GM04503 (cell line): ENCODE data around the gene GRIK2.

Experiments
- DNase-seq: peaks from one replicate; pipeline ENCODE4 v3.0.0-alpha.2; 2012; ENCODE audit warnings: low read depth

The GRIK2 gene

GRCh38 chr6:101539510-101540245, 146.2 kb downstream of the GRIK2 start:
- DNase-seq: peak; percentile 39

GRCh38 chr6:101541894-101542293, 148.4 kb downstream of the GRIK2 start:
- no peak for DNase-seq

- DNase-seq: no peak
These were observed 150.3 kb downstream of the GRIK2 start for GRCh38 chr6:101543796-101544195.

GRCh38 chr6:101544286-101544685, 150.8 kb downstream of the GRIK2 start:
- no peak for DNase-seq

- DNase-seq: no peak
These were observed 151.7 kb downstream of the GRIK2 start for GRCh38 chr6:101545191-101545590.

GRCh38 chr6:101550451-101550850, 156.9 kb downstream of the GRIK2 start:
- no peak for DNase-seq

GRCh38 chr6:101554231-101554630, 160.7 kb downstream of the GRIK2 start:
- no peak for DNase-seq

- DNase-seq: no peak
These were observed 165.2 kb downstream of the GRIK2 start for GRCh38 chr6:101558712-101559111.

- DNase-seq: no peak
These were observed 179.1 kb downstream of the GRIK2 start for GRCh38 chr6:101572627-101573026.

GRCh38 chr6:101577091-101577490, 183.6 kb downstream of the GRIK2 start:
- DNase-seq: no peak

- no peak for DNase-seq
These were observed 184.8 kb downstream of the GRIK2 start for GRCh38 chr6:101578306-101578705.

GRCh38 chr6:101582792-101583191, 189.3 kb downstream of the GRIK2 start:
- no peak for DNase-seq

GRCh38 chr6:101585501-101585900, 192.0 kb downstream of the GRIK2 start:
- no peak for DNase-seq

- no peak for DNase-seq
These were observed 194.8 kb downstream of the GRIK2 start for GRCh38 chr6:101588343-101588742.

GRCh38 chr6:101595276-101595675, 201.8 kb downstream of the GRIK2 start:
- DNase-seq: no peak

GRCh38 chr6:101597693-101598092, 204.2 kb downstream of the GRIK2 start:
- DNase-seq: peak; percentile 42

- no peak for DNase-seq
These were observed 211.9 kb downstream of the GRIK2 start for GRCh38 chr6:101605426-101605825.

GRCh38 chr6:101605874-101606273, 212.4 kb downstream of the GRIK2 start:
- DNase-seq: no peak

GRCh38 chr6:101607111-101607690, 213.7 kb downstream of the GRIK2 start:
- DNase-seq: no peak

GRCh38 chr6:101608703-101609102, 215.2 kb downstream of the GRIK2 start:
- DNase-seq: no peak

GRCh38 chr6:101613556-101613955, 220.0 kb downstream of the GRIK2 start:
- no peak for DNase-seq

GRCh38 chr6:101614774-101615173, 221.3 kb downstream of the GRIK2 start:
- peak; percentile 9 for DNase-seq

- DNase-seq: no peak
These were observed 232.8 kb downstream of the GRIK2 start for GRCh38 chr6:101626269-101626668.

GRCh38 chr6:101630941-101631340, 237.4 kb downstream of the GRIK2 start:
- no peak for DNase-seq
